IPS-15b (cell line): Measurements from ENCODE around the gene HELZ.

Experiments
- H3K27me3 ChIP-seq: one replicate; pipeline ENCODE4 v1.6.1; 2013; ENCODE audit warnings: low read length; ENCODE audit not compliant: control insufficient read depth, insufficient read depth
- H3K36me3 ChIP-seq: one replicate; pipeline ENCODE4 v1.6.1; 2013; ENCODE audit warnings: low read length; ENCODE audit not compliant: control insufficient read depth, insufficient read depth
- H3K4me1 ChIP-seq: one replicate; pipeline ENCODE4 v1.6.1; 2013; ENCODE audit warnings: mild to moderate bottlenecking, low read length; ENCODE audit not compliant: control insufficient read depth, insufficient read depth
- H3K4me3 ChIP-seq: one replicate; pipeline ENCODE4 v1.5.1; 2013; ENCODE audit warnings: low read depth, low read length
- H3K9ac ChIP-seq: one replicate; pipeline ENCODE4 v1.6.1; 2013; ENCODE audit warnings: low read depth, mild to moderate bottlenecking, low read length
- H3K9me3 ChIP-seq: one replicate; pipeline ENCODE4 v1.6.1; 2013; ENCODE audit warnings: mild to moderate bottlenecking, low read length; ENCODE audit not compliant: control insufficient read depth, insufficient read depth

HELZ gene

DNA sequence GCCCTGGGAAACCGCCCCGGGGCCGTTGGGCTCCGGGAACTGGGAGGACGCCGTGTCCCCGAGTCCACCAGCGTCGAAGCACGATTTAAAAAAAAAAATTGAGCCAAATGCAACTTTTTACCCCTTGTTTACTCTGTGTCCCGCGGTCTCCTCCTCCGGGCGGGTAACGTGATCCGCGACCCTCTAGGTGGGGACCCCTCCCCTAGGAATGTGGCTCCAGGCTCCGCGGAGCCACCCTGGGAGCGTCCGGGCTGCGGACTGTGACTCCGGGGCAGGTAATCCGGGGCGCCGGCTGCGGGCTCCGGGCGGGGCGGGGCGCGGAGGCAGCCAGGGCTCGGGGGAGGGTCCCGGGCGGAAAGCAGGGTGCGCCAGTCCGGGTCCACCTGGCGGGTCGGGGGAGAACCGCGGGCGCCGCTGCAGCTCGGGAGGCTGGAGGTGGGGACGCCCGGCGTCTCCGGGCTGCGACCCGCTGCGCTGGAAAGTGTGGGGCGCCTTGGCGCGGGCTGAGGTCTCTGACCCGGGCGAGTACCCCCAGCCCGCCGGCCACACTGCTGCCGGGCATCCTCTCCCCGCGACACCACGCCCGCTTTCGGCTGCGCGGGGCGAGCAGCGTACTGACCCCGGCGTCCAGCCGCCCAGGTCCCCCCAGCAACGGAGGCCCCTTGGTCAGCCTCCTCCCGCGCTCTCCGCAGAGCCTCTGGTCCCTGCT is 852 bp upstream of the HELZ start:
- Histone ChIP-seq H3K4me1 (peaks cover 6% of the 10 kb centered on the region), H3K9ac (peak overlapping the region; percentile 81), H3K4me3 (peak overlapping the region; percentile 79), H3K27me3 (no peaks in the 10 kb centered on the region), H3K36me3 (no peaks in the 10 kb centered on the region), H3K9me3 (no peaks in the 10 kb centered on the region)

GRCh38 chr17:67244431-67245072 is 444 bp downstream of the HELZ start:
- Histone ChIP-seq H3K36me3 (no peaks in the 10 kb centered on the region), H3K9ac (peak overlapping the region; percentile 66), H3K27me3 (no peaks in the 10 kb centered on the region), H3K9me3 (no peaks in the 10 kb centered on the region), H3K4me1 (peaks cover 6% of the 10 kb centered on the region), H3K4me3 (peak overlapping the region; percentile 79)

- H3K9me3 ChIP-seq = no peaks in the 10 kb centered on the region
- H3K4me1 ChIP-seq = peaks cover 6% of the 10 kb centered on the region
- peak overlapping the region; percentile 79 for H3K4me3 ChIP-seq
- H3K9ac ChIP-seq = no peak overlapping the region
- H3K36me3 ChIP-seq = peaks cover 5% of the 10 kb centered on the region
- H3K27me3 ChIP-seq = no peaks in the 10 kb centered on the region
Measured at GRCh38 chr17:67243284-67243683, 1.7 kb downstream of the HELZ start.

DNA sequence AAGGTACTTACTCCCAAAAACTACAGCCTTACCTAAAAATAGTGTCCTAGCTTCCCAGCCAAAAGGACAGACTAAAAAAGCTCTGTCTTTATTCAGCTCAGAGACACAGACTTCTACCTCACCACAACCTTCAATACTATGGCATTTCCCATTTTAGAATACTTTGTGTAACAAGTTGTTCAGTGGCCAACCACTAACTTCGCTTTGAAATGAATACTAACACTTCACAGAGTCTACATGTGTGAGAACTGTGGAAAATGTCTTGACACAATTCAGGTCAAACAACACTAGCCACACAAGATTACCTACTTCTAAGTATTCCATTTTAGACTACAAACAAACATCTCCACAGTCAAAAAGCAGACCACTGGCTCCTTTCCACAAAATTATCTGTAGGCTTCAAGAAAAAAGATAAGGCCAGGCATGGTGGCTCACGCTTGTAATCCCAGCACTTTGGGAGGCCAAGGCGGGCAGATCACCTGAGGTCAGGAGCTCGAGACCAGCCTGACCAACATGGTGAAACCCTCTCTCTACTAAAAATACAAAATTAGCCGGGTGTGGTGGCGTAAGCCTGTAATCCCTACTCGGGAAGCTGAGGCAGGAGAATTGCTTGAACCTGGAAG is 3.2 kb downstream of the HELZ start:
- peaks cover 5% of the 10 kb centered on the region for H3K36me3 ChIP-seq
- H3K9ac ChIP-seq = no peak overlapping the region
- peaks cover under 1% of the 10 kb centered on the region for H3K4me1 ChIP-seq

DNA sequence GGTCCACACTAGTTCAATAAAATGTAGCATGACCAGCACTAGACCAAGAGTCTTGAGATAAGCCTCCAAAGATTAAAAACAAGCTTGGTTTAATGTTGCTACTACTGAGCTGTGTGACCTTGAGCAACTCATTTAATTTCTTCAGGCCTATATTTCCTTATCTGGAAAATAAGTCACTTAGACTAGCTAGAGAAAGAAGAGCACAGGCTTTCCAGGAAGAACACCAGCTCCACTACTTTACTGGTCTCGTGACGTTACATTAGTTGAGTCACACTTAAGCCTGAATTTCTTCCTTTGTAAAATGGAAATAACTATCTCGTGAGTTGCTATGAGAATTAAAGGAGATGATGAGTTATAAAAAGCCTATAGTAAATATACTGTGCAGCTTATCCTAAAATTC is 5.4 kb downstream of the HELZ start:
- no peaks in the 10 kb centered on the region for H3K4me1 ChIP-seq
- no peaks in the 10 kb centered on the region for H3K27me3 ChIP-seq
- H3K4me3 ChIP-seq = no peak overlapping the region
- no peak overlapping the region for H3K9ac ChIP-seq
- peaks cover 7% of the 10 kb centered on the region for H3K36me3 ChIP-seq
- no peaks in the 10 kb centered on the region for H3K9me3 ChIP-seq

More for the DNA sequence above, 3.2 kb downstream of the HELZ start:
- Histone ChIP-seq H3K4me3 (no peak overlapping the region), H3K9me3 (no peaks in the 10 kb centered on the region), H3K27me3 (no peaks in the 10 kb centered on the region)

GRCh38 chr17:67238991-67239390 is 6.0 kb downstream of the HELZ start:
- Histone ChIP-seq H3K27me3 (no peaks in the 10 kb centered on the region), H3K9ac (no peak overlapping the region), H3K9me3 (no peaks in the 10 kb centered on the region), H3K4me1 (no peaks in the 10 kb centered on the region), H3K4me3 (no peak overlapping the region), H3K36me3 (peaks cover 7% of the 10 kb centered on the region)

DNA sequence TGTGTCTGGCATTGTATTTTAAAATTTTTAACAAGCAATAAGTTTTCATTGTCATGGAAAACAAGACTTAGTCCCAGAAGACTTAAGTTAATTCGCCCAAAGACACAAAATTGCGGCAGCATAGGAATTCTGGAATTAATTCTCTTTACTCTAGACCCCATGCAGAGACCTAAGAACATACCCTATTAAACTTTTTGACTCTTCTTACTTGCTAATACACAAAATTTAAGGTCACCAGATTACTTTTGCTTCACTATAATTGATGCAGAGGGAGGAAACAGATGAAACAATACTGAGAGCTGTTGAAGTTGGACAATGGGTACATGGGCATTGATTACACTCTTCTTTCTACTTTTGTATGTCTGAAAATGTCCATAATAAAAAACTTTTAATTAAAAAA is 12.6 kb downstream of the HELZ start:
- Histone ChIP-seq H3K9me3 (no peaks in the 10 kb centered on the region), H3K4me3 (no peak overlapping the region), H3K36me3 (peaks cover 2% of the 10 kb centered on the region), H3K27me3 (no peaks in the 10 kb centered on the region), H3K9ac (no peak overlapping the region), H3K4me1 (no peaks in the 10 kb centered on the region)

GRCh38 chr17:67229109-67229955 is 15.7 kb downstream of the HELZ start:
- no peaks in the 10 kb centered on the region for H3K27me3 ChIP-seq
- no peaks in the 10 kb centered on the region for H3K9me3 ChIP-seq
- H3K4me3 ChIP-seq = no peak overlapping the region
- H3K4me1 ChIP-seq = no peaks in the 10 kb centered on the region
- no peaks in the 10 kb centered on the region for H3K36me3 ChIP-seq
- H3K9ac ChIP-seq = no peak overlapping the region

- Histone ChIP-seq H3K27me3 (no peaks in the 10 kb centered on the region), H3K4me3 (no peak overlapping the region), H3K4me1 (no peaks in the 10 kb centered on the region), H3K36me3 (no peaks in the 10 kb centered on the region), H3K9ac (no peak overlapping the region), H3K9me3 (no peaks in the 10 kb centered on the region)
Measured at GRCh38 chr17:67227488-67227887, 17.5 kb downstream of the HELZ start.

- no peak overlapping the region for H3K9ac ChIP-seq
- H3K4me3 ChIP-seq = no peak overlapping the region
- H3K36me3 ChIP-seq = no peaks in the 10 kb centered on the region
- no peaks in the 10 kb centered on the region for H3K9me3 ChIP-seq
- H3K4me1 ChIP-seq = no peaks in the 10 kb centered on the region
- no peaks in the 10 kb centered on the region for H3K27me3 ChIP-seq
Measured at GRCh38 chr17:67225316-67225715, 19.7 kb downstream of the HELZ start.

- Histone ChIP-seq H3K9ac (no peak overlapping the region), H3K27me3 (no peaks in the 10 kb centered on the region), H3K4me3 (no peak overlapping the region), H3K4me1 (no peaks in the 10 kb centered on the region), H3K36me3 (no peaks in the 10 kb centered on the region), H3K9me3 (no peaks in the 10 kb centered on the region)
Measured at GRCh38 chr17:67224736-67225135, 20.3 kb downstream of the HELZ start.
